HepG2 (cell line): ENCODE results near the gene ECT2. TPM values are rescaled to one million over a fixed set of nuclear protein-coding genes. Genes with fewer than 3 reads are reported as not detected.

Source experiments
- ATAC-seq: fragments of 200-7000 bp; cut with Tn5 transposase; 3 replicates; pipeline ENCODE4 v1.9.1; 2020; ENCODE audit warnings: mild to moderate bottlenecking, moderate library complexity
- BruUV-seq: library from RNA; stranded (reverse); fragments of 400-500 nt; replicated peaks from 2 replicates; lab custom pipeline; 2021; lab: Mats Ljungman, UMichigan
- CTCF ChIA-PET: fragments of 300-600 bp; formaldehyde crosslinking; extraction: SDS; loops from one replicate; lab custom pipeline; 2021; ENCODE audit warnings: low total read pairs, inconsistent platforms, low intra/inter-chr PET ratio; lab: Yijun Ruan, JAX
- POLR2A ChIA-PET: fragments of 350-600 bp; sonication (Branson Sonifier 250); formaldehyde crosslinking; loops from one replicate; lab custom pipeline; 2020; ENCODE audit warnings: antibody characterized with exemption, inconsistent platforms; lab: Yijun Ruan, JAX
- DNase-seq: peaks from one replicate; pipeline ENCODE4 v3.0.0-alpha.2; 2015; ENCODE audit warnings: low spot score
- FAIRE-seq: peaks from 3 replicates; lab custom pipeline; 2011; peaks lifted over from hg19 to GRCh38; lab: Jason Lieb, UNC
- H2AFZ ChIP-seq: one replicate; pipeline ENCODE4 v1.6.1; 2011; ENCODE audit warnings: low read length, inconsistent platforms
- H3K27ac ChIP-seq: fragments of 300-600 bp; 3 replicates; pipeline ENCODE4 v1.8.0; 2011; ENCODE audit warnings: mixed run types, mild to moderate bottlenecking, mixed read lengths, low read length, inconsistent platforms; ENCODE audit not compliant: insufficient read depth; ENCODE audit errors: extremely low read length
- H3K27me3 ChIP-seq, 2 experiments: fragments of 200-600 bp in 1 of 2; 2 replicates in 1 of 2; 3 replicates in 1 of 2; pipeline versions ENCODE4 v1.6.0 to v1.8.0; 2011; ENCODE audit warnings: low read length in 2 of 2, mild to moderate bottlenecking in 2 of 2, moderate library complexity in 2 of 2, inconsistent platforms in 1 of 2; ENCODE audit not compliant: insufficient read depth in 2 of 2, control insufficient read depth in 1 of 2
- H3K36me3 ChIP-seq, 2 experiments: fragments of 200-600 bp in 1 of 2; replicated peaks in 1 of 2; 2 replicates in 1 of 2; 3 replicates in 1 of 2; pipeline versions ENCODE4 v1.5.1 to v1.8.0; 2011; ENCODE audit warnings: low read length in 2 of 2, inconsistent platforms in 1 of 2; ENCODE audit not compliant: insufficient read depth in 2 of 2, control insufficient read depth in 1 of 2
- H3K4me1 ChIP-seq: 2 replicates; pipeline ENCODE4 v1.5.1; 2012; ENCODE audit warnings: low read length, inconsistent platforms; ENCODE audit not compliant: insufficient read depth
- H3K4me2 ChIP-seq: 2 replicates; pipeline ENCODE4 v1.6.0; 2011; ENCODE audit warnings: low read depth, low read length, inconsistent platforms
- H3K4me3 ChIP-seq, 3 experiments: fragments of 200-600 bp in 1 of 3; sonication (generic), shearing (Covaris generic) in 1 of 3; replicated peaks in 1 of 3; 2 replicates each; pipeline ENCODE4 v1.5.1; 2011 to 2016; ENCODE audit warnings: low read length in 3 of 3, inconsistent platforms in 2 of 3, low read depth in 2 of 3, mild to moderate bottlenecking in 2 of 3, control low read depth in 1 of 3, mixed read lengths in 1 of 3; ENCODE audit not compliant: insufficient read depth in 1 of 3
- H3K79me2 ChIP-seq: one replicate; pipeline ENCODE4 v1.6.1; 2011; ENCODE audit warnings: low read length, inconsistent platforms; ENCODE audit not compliant: insufficient read depth
- H3K9ac ChIP-seq: 2 replicates; pipeline ENCODE4 v1.6.0; 2011; ENCODE audit warnings: mild to moderate bottlenecking, low read depth, low read length, inconsistent platforms; ENCODE audit not compliant: insufficient read depth
- H3K9me3 ChIP-seq: 2 replicates; pipeline ENCODE4 v1.5.1; 2012; ENCODE audit warnings: mild to moderate bottlenecking, low read length
- H4K20me1 ChIP-seq: 2 replicates; pipeline ENCODE4 v1.6.0; 2011; ENCODE audit warnings: inconsistent platforms, mild to moderate bottlenecking, low read length, moderate library complexity; ENCODE audit not compliant: insufficient read depth
- AGO2 ChIP-seq: fragments of 200-400 bp; formaldehyde crosslinking; optimal IDR thresholded peaks from 2 replicates; pipeline ENCODE3; 2017; ENCODE audit warnings: mild to moderate bottlenecking, low read depth, low read length, moderate library complexity
- HNRNPH1 ChIP-seq: fragments of 200-400 bp; formaldehyde crosslinking; optimal IDR thresholded peaks from 2 replicates; pipeline ENCODE3; 2017; ENCODE audit warnings: mild to moderate bottlenecking, low read depth, low read length
- IKZF5 ChIP-seq: IDR thresholded peaks from 2 replicates; pipeline ENCODE4 v1.6.1; 2018; ENCODE audit warnings: missing genetic modification reagents, mild to moderate bottlenecking, missing compliant biosample characterization
- RAD51 ChIP-seq: fragments of 450-650 bp; IDR thresholded peaks from 2 replicates; pipeline ENCODE4 v1.6.1; 2016; ENCODE audit warnings: borderline replicate concordance
- SALL1 ChIP-seq: sonication (generic); formaldehyde crosslinking; IDR thresholded peaks from 2 replicates; pipeline ENCODE4 v1.8.0; 2022; ENCODE audit warnings: mild to moderate bottlenecking, missing genetic modification reagents
- SKIL ChIP-seq: sonication (generic); formaldehyde crosslinking; IDR thresholded peaks from 2 replicates; pipeline ENCODE4 v1.8.0; 2022; ENCODE audit warnings: missing genetic modification reagents, mild to moderate bottlenecking, moderate library complexity, borderline replicate concordance
- TMF1 ChIP-seq: sonication (generic); formaldehyde crosslinking; IDR thresholded peaks from 2 replicates; pipeline ENCODE4 v1.8.1; 2022; ENCODE audit warnings: low read depth, missing genetic modification reagents
- ZMYM2 ChIP-seq: sonication (generic); formaldehyde crosslinking; IDR thresholded peaks from 2 replicates; pipeline ENCODE4 v1.8.0; 2022; ENCODE audit warnings: mild to moderate bottlenecking, missing genetic modification reagents
- ZNF282 ChIP-seq: fragments of 450-650 bp; IDR thresholded peaks from 2 replicates; pipeline ENCODE4 v1.6.1; 2018; ENCODE audit not compliant: partially characterized antibody
- WGBS: methylation state at CpG from one replicate; pipeline ENCODE4 v1.1.6; 2017; ENCODE audit warnings: low lambda C conversion rate; 5-methylcytosine and 5-hydroxymethylcytosine counted together
- in situ Hi-C: cut with HindIII; loops from 2 replicates; pipeline ENCODE4 v1.10.0; 2017; ENCODE audit warnings: low pct_unique_long_range_greater_than_20kb; ENCODE audit not compliant: extremely low pct_ligation_motif_present
- intact Hi-C: fragments of 100-400 bp; cut with micrococcal nuclease; formaldehyde crosslinking; loops from one replicate; pipeline ENCODE4 v1.10.0; 2022; ENCODE audit not compliant: unreplicated experiment
- polyA plus RNA-seq, 8 experiments: library from polyadenylated mRNA; depleted of rRNA in 3 of 8; stranded (reverse) in 7 of 8; unstranded in 1 of 8; fragments of >200 nt; fragmentation: Illumina TruSeq in 4 of 8; extraction: Trizol in 4 of 8; gene quantifications; 2 replicates each; pipeline versions ENCODE4 v1.2.1 to v1.2.3, GENCODE V29; 2011 to 2016; ENCODE audit warnings: low read depth in 4 of 8, missing spikeins in 1 of 8, mixed read lengths in 1 of 8; ENCODE audit not compliant: insufficient read depth in 1 of 8
- total RNA-seq, 5 experiments: library from RNA; depleted of rRNA; stranded (reverse); fragments of >200 nt; fragmentation: Illumina TruSeq; extraction: Trizol; gene quantifications; 2 replicates each; pipeline ENCODE4 v1.2.3, GENCODE V29; 2016; ENCODE audit warnings: low read depth in 1 of 5
- TF ChIP-seq, protein P1 (sequence below): sonication (generic); formaldehyde crosslinking; IDR thresholded peaks from 2 replicates; pipeline ENCODE4 v1.5.0; 2020; ENCODE audit warnings: mild to moderate bottlenecking, missing genetic modification reagents
- TF ChIP-seq, protein P2 (sequence below): sonication (generic); formaldehyde crosslinking; IDR thresholded peaks from 2 replicates; pipeline ENCODE4 v1.4.0; 2020; ENCODE audit warnings: missing genetic modification reagents

The ECT2 gene
- total and polyA plus RNA-seq, 2 of the 13 experiments (the other 11 are each of a cell fraction or from before 2014, with no cell fraction given) = 21.6 to 52.0 TPM

GRCh38 chr3:172800156-172800555 is 49.6 kb downstream of the ECT2 start (continued):
- TF ChIP-seq SKIL (CRISPR knock-in tag) (no peak), TMF1 (CRISPR knock-in tag) (no peak), ZMYM2 (CRISPR knock-in tag) (no peak), ZNF282 (no peak), AGO2 (no peak)
- TF ChIP-seq, protein P1, sequence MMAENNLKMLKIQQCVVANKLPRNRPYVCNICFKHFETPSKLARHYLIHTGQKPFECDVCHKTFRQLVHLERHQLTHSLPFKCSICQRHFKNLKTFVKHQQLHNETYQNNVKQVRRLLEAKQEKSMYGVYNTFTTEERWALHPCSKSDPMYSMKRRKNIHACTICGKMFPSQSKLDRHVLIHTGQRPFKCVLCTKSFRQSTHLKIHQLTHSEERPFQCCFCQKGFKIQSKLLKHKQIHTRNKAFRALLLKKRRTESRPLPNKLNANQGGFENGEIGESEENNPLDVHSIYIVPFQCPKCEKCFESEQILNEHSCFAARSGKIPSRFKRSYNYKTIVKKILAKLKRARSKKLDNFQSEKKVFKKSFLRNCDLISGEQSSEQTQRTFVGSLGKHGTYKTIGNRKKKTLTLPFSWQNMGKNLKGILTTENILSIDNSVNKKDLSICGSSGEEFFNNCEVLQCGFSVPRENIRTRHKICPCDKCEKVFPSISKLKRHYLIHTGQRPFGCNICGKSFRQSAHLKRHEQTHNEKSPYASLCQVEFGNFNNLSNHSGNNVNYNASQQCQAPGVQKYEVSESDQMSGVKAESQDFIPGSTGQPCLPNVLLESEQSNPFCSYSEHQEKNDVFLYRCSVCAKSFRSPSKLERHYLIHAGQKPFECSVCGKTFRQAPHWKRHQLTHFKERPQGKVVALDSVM (CRISPR knock-in tag) = no peak
- TF ChIP-seq, all 625 proteins: peak for 0

DNA sequence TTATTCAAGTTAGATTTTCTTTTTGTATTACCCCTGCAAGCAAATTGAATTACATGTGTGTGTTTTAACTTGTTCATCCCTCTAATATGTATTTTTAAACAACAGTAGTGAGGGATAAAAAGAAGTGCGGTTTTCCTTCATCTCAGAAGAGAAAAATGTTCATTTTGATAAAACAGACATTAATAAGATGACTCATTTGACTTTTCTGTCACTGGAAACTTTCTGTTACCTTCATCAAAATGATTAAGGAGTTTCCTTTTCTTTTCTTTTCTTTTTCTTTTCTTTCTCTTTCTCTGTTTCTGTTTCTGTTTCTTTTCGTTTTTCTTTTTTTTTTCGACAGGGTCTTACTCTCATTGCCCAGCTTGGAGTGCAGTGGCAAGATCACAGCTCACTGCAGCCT is 53.0 kb downstream of the ECT2 start:
- Histone ChIP-seq H3K4me2 (no peak overlapping the region), H3K36me3 (peaks cover 3 to 47% of the 10 kb centered on the region in 2 experiments; a peak in 4 of 5 replicates), H3K4me3 (no peak overlapping the region), H2AFZ (no peak overlapping the region), H3K27me3 (no peaks in the 10 kb centered on the region), H3K79me2 (no peaks in the 10 kb centered on the region), H3K4me1 (peaks cover 7% of the 10 kb centered on the region; the same call in 1 of the 2 replicates), H3K9me3 (no peaks in the 10 kb centered on the region), H3K27ac (no peak overlapping the region), H3K9ac (no peak overlapping the region), H4K20me1 (0 out of 2 replicates have a peak, but pooled peaks cover 4% of the 10 kb centered on the region)
- DNase-seq (no peak), ATAC-seq (no peak), FAIRE-seq (no peak)
- ChIA-PET CTCF (no interaction called here), POLR2A (no interaction called here)
- no TSS peak for BruUV-seq
- WGBS = over 99% methylated on average over 3 of the region's 3 CpGs
- in situ Hi-C loops = no loop called here
- TF ChIP-seq RAD51 (no peak), SALL1 (CRISPR knock-in tag) (no peak), HNRNPH1 (no peak), IKZF5 (CRISPR knock-in tag) (no peak)
- TF ChIP-seq, protein P2, sequence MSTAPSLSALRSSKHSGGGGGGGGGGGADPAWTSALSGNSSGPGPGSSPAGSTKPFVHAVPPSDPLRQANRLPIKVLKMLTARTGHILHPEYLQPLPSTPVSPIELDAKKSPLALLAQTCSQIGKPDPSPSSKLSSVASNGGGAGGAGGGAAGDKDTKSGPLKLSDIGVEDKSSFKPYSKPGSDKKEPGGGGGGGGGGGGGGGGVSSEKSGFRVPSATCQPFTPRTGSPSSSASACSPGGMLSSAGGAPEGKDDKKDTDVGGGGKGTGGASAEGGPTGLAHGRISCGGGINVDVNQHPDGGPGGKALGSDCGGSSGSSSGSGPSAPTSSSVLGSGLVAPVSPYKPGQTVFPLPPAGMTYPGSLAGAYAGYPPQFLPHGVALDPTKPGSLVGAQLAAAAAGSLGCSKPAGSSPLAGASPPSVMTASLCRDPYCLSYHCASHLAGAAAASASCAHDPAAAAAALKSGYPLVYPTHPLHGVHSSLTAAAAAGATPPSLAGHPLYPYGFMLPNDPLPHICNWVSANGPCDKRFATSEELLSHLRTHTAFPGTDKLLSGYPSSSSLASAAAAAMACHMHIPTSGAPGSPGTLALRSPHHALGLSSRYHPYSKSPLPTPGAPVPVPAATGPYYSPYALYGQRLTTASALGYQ (CRISPR knock-in tag) = no peak
- intact Hi-C loops = no loop called here
